Endothelial cell of umbilical vein (primary cell): ENCODE results near the gene PHF2.

ENCODE experiments used
- EZH2 ChIP-seq: IDR thresholded peaks from 2 replicates; pipeline ENCODE4 v1.6.1; 2012; ENCODE audit warnings: borderline replicate concordance, low read depth, mild to moderate bottlenecking, moderate library complexity, low read length, inconsistent platforms; ENCODE audit not compliant: severe bottlenecking
- FOS ChIP-seq: IDR thresholded peaks from 2 replicates; pipeline ENCODE4 v1.6.1; 2011; ENCODE audit warnings: mild to moderate bottlenecking, low read length, moderate library complexity, borderline replicate concordance; ENCODE audit not compliant: insufficient read depth
- GATA2 ChIP-seq: IDR thresholded peaks from 2 replicates; pipeline ENCODE4 v1.7.0; 2011; ENCODE audit warnings: low read depth, mild to moderate bottlenecking, moderate library complexity, mixed read lengths, low read length; ENCODE audit not compliant: insufficient read length, insufficient read depth
- JUN ChIP-seq: IDR thresholded peaks from 2 replicates; pipeline ENCODE4 v1.6.1; 2011; ENCODE audit warnings: borderline replicate concordance, low read depth; ENCODE audit not compliant: insufficient read length, insufficient read depth
- MYC ChIP-seq: IDR thresholded peaks from one replicate; pipeline ENCODE4 v1.6.1; 2011; ENCODE audit warnings: mild to moderate bottlenecking, low read depth, low read length
- POLR2A ChIP-seq: IDR thresholded peaks from 2 replicates; pipeline ENCODE4 v1.6.1; 2012; ENCODE audit warnings: low read depth, mild to moderate bottlenecking, control low read depth, low read length
- POLR2AphosphoS5 ChIP-seq: IDR thresholded peaks from 2 replicates; pipeline ENCODE4 v1.6.1; 2012; ENCODE audit warnings: low read depth, mild to moderate bottlenecking, control low read depth, low read length, moderate library complexity; ENCODE audit not compliant: insufficient read depth
- TF ChIP-seq, protein P1 (sequence below), 2 donors: IDR thresholded peaks; 1 replicate in 1 of 2; 2 replicates in 1 of 2; pipeline ENCODE4 v1.5.1; 2011; ENCODE audit warnings: low read length in 2 of 2, mild to moderate bottlenecking in 2 of 2, moderate library complexity in 2 of 2, control low read depth in 1 of 2, inconsistent platforms in 1 of 2, low read depth in 1 of 2; ENCODE audit not compliant: insufficient read depth in 1 of 2; ENCODE audit errors: extremely low read depth in 1 of 2
- TF ChIP-seq, protein P2 (sequence below): IDR thresholded peaks from 2 replicates; pipeline ENCODE4 v1.6.1; 2011; ENCODE audit not compliant: insufficient read depth, insufficient read length

DNA sequence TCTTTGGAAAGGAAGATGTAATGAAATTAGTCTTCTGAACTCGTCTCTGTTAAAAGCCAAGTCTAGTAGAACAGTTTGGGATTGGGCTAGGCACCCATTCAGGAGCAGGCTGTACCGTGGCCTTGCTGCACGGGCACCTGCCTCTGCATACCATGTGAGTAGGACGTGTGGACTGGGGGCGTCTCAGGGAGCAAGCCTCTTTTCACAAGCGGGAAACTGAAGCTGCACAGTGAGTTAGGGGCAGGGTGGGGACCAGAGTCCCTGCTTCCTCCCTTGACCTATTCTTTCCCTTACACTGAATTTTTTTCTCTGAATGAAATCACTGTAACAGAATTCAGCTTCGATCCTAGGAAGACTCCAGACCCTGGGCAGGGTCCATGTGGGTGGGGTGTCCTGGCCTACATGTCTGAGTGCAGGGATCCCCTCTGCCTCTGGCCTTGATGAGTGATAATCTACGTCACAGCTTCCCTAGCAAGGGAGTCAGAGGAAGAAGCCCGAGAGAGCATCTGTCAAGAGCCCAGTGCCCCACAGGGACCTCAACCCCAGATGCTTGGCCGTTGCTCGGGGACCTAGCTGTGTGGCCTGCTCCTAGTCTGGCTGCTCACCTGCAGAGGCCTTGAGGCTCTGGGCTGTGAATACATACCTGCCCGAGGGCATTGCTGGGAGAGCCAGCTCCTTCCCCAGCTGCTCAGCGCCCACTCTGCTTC is 15.1 kb downstream of the PHF2 start:
- TF ChIP-seq, protein P1, sequence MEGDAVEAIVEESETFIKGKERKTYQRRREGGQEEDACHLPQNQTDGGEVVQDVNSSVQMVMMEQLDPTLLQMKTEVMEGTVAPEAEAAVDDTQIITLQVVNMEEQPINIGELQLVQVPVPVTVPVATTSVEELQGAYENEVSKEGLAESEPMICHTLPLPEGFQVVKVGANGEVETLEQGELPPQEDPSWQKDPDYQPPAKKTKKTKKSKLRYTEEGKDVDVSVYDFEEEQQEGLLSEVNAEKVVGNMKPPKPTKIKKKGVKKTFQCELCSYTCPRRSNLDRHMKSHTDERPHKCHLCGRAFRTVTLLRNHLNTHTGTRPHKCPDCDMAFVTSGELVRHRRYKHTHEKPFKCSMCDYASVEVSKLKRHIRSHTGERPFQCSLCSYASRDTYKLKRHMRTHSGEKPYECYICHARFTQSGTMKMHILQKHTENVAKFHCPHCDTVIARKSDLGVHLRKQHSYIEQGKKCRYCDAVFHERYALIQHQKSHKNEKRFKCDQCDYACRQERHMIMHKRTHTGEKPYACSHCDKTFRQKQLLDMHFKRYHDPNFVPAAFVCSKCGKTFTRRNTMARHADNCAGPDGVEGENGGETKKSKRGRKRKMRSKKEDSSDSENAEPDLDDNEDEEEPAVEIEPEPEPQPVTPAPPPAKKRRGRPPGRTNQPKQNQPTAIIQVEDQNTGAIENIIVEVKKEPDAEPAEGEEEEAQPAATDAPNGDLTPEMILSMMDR (IDR thresholded peaks at IDR 0.05; ENCODE audit: extremely low read depth in 1 of 2, insufficient read depth in 1 of 2, low read depth in 1 of 2, low read length in 2 of 2) = no peak
- TF ChIP-seq POLR2A (no peak), POLR2AphosphoS5 (no peak), JUN (no peak), MYC (no peak), GATA2 (no peak), EZH2 (no peak), FOS (no peak)
- TF ChIP-seq, protein P2, sequence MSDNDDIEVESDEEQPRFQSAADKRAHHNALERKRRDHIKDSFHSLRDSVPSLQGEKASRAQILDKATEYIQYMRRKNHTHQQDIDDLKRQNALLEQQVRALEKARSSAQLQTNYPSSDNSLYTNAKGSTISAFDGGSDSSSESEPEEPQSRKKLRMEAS = no peak
